ENCODE results near the gene AZI2. TPM values are rescaled to one million over a fixed set of nuclear protein-coding genes. Genes with fewer than 3 reads are reported as not detected.

AZI2 gene
- total and polyA plus RNA-seq, 4 donors = 17.1 to 30.4 (median 22.2) TPM

DNA sequence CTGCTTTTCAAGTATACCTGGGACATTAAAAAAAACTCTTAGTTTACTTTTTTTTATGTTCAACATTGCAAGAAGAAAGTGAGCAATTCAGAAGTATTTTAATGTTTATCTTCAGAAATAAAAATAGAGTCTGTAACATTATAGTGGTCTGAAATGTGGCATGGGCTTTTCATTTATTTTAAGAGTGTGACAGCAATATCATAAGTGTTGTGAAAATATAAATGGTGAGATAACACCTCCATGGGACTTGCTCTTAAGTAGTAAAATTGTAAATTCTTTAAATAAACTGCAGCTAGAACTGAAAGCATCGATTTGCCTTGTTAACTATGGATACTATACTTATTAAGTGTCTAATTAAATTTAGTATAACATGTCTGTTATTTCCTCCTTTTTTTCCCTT is 48.9 kb downstream of the AZI2 start:
- 98% methylated on average over 1 of the region's 1 CpG for WGBS
- H3K4me1 ChIP-seq (ENCODE audit: control insufficient read depth in 4 of 4, insufficient read depth in 4 of 4, low read length in 3 of 4) = no peaks in the 10 kb centered on the region
- H3K27ac ChIP-seq (ENCODE audit: low read depth in 1 of 2, low read length in 2 of 2) = no peak overlapping the region
- no peak for TF ChIP-seq HNF4G (IDR thresholded peaks at IDR 0.05)
- TF ChIP-seq GABPA (IDR thresholded peaks at IDR 0.05 in 1 of 2, conservative IDR thresholded peaks at IDR 0.05 in 1 of 2) = no peak
- TF ChIP-seq FOXA2 (IDR thresholded peaks at IDR 0.05) = no peak
- TF ChIP-seq, protein P1, sequence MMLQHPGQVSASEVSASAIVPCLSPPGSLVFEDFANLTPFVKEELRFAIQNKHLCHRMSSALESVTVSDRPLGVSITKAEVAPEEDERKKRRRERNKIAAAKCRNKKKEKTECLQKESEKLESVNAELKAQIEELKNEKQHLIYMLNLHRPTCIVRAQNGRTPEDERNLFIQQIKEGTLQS (IDR thresholded peaks at IDR 0.05) = no peak
- TF ChIP-seq JUND (IDR thresholded peaks at IDR 0.05) = no peak
- TF ChIP-seq RAD21 (IDR thresholded peaks at IDR 0.05) = no peak
- TF ChIP-seq, protein P2, sequence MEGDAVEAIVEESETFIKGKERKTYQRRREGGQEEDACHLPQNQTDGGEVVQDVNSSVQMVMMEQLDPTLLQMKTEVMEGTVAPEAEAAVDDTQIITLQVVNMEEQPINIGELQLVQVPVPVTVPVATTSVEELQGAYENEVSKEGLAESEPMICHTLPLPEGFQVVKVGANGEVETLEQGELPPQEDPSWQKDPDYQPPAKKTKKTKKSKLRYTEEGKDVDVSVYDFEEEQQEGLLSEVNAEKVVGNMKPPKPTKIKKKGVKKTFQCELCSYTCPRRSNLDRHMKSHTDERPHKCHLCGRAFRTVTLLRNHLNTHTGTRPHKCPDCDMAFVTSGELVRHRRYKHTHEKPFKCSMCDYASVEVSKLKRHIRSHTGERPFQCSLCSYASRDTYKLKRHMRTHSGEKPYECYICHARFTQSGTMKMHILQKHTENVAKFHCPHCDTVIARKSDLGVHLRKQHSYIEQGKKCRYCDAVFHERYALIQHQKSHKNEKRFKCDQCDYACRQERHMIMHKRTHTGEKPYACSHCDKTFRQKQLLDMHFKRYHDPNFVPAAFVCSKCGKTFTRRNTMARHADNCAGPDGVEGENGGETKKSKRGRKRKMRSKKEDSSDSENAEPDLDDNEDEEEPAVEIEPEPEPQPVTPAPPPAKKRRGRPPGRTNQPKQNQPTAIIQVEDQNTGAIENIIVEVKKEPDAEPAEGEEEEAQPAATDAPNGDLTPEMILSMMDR (IDR thresholded peaks at IDR 0.05; ENCODE audit: low read depth, low read length, missing input control) = no peak
- TF ChIP-seq, protein P3, sequence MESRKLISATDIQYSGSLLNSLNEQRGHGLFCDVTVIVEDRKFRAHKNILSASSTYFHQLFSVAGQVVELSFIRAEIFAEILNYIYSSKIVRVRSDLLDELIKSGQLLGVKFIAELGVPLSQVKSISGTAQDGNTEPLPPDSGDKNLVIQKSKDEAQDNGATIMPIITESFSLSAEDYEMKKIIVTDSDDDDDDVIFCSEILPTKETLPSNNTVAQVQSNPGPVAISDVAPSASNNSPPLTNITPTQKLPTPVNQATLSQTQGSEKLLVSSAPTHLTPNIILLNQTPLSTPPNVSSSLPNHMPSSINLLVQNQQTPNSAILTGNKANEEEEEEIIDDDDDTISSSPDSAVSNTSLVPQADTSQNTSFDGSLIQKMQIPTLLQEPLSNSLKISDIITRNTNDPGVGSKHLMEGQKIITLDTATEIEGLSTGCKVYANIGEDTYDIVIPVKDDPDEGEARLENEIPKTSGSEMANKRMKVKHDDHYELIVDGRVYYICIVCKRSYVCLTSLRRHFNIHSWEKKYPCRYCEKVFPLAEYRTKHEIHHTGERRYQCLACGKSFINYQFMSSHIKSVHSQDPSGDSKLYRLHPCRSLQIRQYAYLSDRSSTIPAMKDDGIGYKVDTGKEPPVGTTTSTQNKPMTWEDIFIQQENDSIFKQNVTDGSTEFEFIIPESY (IDR thresholded peaks at IDR 0.05) = no peak
- TF ChIP-seq, protein P4, sequence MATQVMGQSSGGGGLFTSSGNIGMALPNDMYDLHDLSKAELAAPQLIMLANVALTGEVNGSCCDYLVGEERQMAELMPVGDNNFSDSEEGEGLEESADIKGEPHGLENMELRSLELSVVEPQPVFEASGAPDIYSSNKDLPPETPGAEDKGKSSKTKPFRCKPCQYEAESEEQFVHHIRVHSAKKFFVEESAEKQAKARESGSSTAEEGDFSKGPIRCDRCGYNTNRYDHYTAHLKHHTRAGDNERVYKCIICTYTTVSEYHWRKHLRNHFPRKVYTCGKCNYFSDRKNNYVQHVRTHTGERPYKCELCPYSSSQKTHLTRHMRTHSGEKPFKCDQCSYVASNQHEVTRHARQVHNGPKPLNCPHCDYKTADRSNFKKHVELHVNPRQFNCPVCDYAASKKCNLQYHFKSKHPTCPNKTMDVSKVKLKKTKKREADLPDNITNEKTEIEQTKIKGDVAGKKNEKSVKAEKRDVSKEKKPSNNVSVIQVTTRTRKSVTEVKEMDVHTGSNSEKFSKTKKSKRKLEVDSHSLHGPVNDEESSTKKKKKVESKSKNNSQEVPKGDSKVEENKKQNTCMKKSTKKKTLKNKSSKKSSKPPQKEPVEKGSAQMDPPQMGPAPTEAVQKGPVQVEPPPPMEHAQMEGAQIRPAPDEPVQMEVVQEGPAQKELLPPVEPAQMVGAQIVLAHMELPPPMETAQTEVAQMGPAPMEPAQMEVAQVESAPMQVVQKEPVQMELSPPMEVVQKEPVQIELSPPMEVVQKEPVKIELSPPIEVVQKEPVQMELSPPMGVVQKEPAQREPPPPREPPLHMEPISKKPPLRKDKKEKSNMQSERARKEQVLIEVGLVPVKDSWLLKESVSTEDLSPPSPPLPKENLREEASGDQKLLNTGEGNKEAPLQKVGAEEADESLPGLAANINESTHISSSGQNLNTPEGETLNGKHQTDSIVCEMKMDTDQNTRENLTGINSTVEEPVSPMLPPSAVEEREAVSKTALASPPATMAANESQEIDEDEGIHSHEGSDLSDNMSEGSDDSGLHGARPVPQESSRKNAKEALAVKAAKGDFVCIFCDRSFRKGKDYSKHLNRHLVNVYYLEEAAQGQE (IDR thresholded peaks at IDR 0.05) = no peak
- no peak for TF ChIP-seq EGR1 (IDR thresholded peaks at IDR 0.05; ENCODE audit: low read depth in 2 of 2)
- no peaks in the 10 kb centered on the region for H3K9me3 ChIP-seq (ENCODE audit: control insufficient read depth in 4 of 4, low read length in 3 of 4)
- no peaks in the 10 kb centered on the region for H3K36me3 ChIP-seq (ENCODE audit: control insufficient read depth in 4 of 4, insufficient read depth in 3 of 4, low read depth in 1 of 4, low read length in 3 of 4)
- H3K27me3 ChIP-seq (ENCODE audit: control insufficient read depth in 4 of 4, insufficient read depth in 4 of 4, low read length in 3 of 4) = no peaks in the 10 kb centered on the region
- DNase-seq (ENCODE audit: low spot score) = no peak
- H3K4me3 ChIP-seq (ENCODE audit: low read depth in 1 of 3, low read length in 3 of 3) = no peak overlapping the region
- no peak overlapping the region for H3K9ac ChIP-seq (ENCODE audit: low read depth in 1 of 2, low read length in 2 of 2)

DNA sequence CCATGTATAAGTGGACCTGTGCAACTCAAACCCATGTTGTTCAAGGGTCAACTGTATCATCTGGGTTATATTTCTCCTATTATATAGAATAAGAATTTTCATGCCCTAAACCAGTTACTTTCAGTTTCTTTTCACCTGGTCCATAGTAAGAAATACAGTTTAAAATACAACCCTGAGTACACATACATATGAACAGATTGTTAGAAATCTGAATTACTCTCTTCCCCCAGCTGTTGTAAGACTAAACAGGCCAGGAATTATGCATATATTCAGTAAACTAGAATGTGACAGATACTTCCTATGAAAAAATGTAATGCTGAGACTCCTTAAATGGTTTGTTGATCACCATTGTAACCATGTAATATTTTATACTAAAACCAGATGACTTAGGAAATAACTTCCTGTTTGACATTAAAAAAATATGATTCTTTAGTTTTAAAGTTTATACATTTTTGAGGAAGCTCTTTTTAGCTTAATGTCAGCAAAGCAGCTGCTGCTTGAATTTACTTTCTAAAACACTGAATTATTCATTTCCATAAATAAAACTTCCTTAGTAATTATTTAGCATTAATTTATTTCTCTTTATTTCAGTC is 52.6 kb downstream of the AZI2 start:
- H3K36me3 ChIP-seq (ENCODE audit: control insufficient read depth in 4 of 4, insufficient read depth in 3 of 4, low read depth in 1 of 4, low read length in 3 of 4) = no peaks in the 10 kb centered on the region
- H3K9ac ChIP-seq (ENCODE audit: low read depth in 1 of 2, low read length in 2 of 2) = peak overlapping the region in 1 of 2 donors; percentile 58
- DNase-seq (ENCODE audit: low spot score) = no peak
- no peak overlapping the region for H3K27ac ChIP-seq (ENCODE audit: low read depth in 1 of 2, low read length in 2 of 2)
- no peaks in the 10 kb centered on the region for H3K27me3 ChIP-seq (ENCODE audit: control insufficient read depth in 4 of 4, insufficient read depth in 4 of 4, low read length in 3 of 4)
- no peaks in the 10 kb centered on the region for H3K4me1 ChIP-seq (ENCODE audit: control insufficient read depth in 4 of 4, insufficient read depth in 4 of 4, low read length in 3 of 4)
- TF ChIP-seq EGR1 (IDR thresholded peaks at IDR 0.05; ENCODE audit: low read depth in 2 of 2) (no peak), NR2F2 (IDR thresholded peaks at IDR 0.05) (no peak), HNF4G (IDR thresholded peaks at IDR 0.05) (no peak), FOXA2 (IDR thresholded peaks at IDR 0.05) (no peak), RAD21 (IDR thresholded peaks at IDR 0.05) (no peak), GABPA (IDR thresholded peaks at IDR 0.05 in 1 of 2, conservative IDR thresholded peaks at IDR 0.05 in 1 of 2) (no peak)
- TF ChIP-seq, protein P1 (IDR thresholded peaks at IDR 0.05) = no peak
- TF ChIP-seq, protein P3 (IDR thresholded peaks at IDR 0.05) = no peak
- TF ChIP-seq, protein P4 (IDR thresholded peaks at IDR 0.05) = no peak
- no peaks in the 10 kb centered on the region for H3K9me3 ChIP-seq (ENCODE audit: control insufficient read depth in 4 of 4, low read length in 3 of 4)
- no peak overlapping the region for H3K4me3 ChIP-seq (ENCODE audit: low read depth in 1 of 3, low read length in 3 of 3)
